ENCODE results near the gene TGM1.

- TF ChIP-seq, protein P1, sequence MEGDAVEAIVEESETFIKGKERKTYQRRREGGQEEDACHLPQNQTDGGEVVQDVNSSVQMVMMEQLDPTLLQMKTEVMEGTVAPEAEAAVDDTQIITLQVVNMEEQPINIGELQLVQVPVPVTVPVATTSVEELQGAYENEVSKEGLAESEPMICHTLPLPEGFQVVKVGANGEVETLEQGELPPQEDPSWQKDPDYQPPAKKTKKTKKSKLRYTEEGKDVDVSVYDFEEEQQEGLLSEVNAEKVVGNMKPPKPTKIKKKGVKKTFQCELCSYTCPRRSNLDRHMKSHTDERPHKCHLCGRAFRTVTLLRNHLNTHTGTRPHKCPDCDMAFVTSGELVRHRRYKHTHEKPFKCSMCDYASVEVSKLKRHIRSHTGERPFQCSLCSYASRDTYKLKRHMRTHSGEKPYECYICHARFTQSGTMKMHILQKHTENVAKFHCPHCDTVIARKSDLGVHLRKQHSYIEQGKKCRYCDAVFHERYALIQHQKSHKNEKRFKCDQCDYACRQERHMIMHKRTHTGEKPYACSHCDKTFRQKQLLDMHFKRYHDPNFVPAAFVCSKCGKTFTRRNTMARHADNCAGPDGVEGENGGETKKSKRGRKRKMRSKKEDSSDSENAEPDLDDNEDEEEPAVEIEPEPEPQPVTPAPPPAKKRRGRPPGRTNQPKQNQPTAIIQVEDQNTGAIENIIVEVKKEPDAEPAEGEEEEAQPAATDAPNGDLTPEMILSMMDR (IDR thresholded peaks at IDR 0.05 in 4 of 5, conservative IDR thresholded peaks at IDR 0.05 in 1 of 5) = no peak
- TF ChIP-seq POLR2A (IDR thresholded peaks at IDR 0.05) = no peak
These were observed 8.9 kb upstream of the TGM1 start for GRCh38 chr14:24271834-24272263.
